Peyer's patch (tissue), 4 donors: ENCODE data around the gene MYLK. TPM values are rescaled to one million over a fixed set of nuclear protein-coding genes. Genes with fewer than 3 reads are reported as not detected.

ENCODE experiments used
- DNase-seq, 3 donors: peaks; one replicate each; pipeline ENCODE4 v3.0.0-alpha.2; 2017 to 2019
- H3K27ac ChIP-seq, 4 donors: fragments of 200-600 bp; sonication (generic); one replicate each; pipeline ENCODE4 v1.5.1; 2016 to 2019
- H3K27me3 ChIP-seq, 2 donors: fragments of 200-600 bp; sonication (generic); one replicate each; pipeline ENCODE4 v1.5.1; 2019
- H3K36me3 ChIP-seq, 3 donors: fragments of 200-600 bp; sonication (generic); one replicate each; pipeline ENCODE4 v1.5.1; 2016 to 2019
- H3K4me1 ChIP-seq, 4 donors: fragments of 200-600 bp; sonication (generic); one replicate each; pipeline ENCODE4 v1.5.1; 2016 to 2019
- H3K4me3 ChIP-seq, 4 donors: fragments of 200-600 bp; sonication (generic); 1 replicate in 3 of 4; 2 replicates in 1 of 4; pipeline ENCODE4 v1.5.1; 2016 to 2019; ENCODE audit warnings: mild to moderate bottlenecking in 1 of 4
- H3K9me3 ChIP-seq, 4 donors: fragments of 200-600 bp; sonication (generic); one replicate each; pipeline ENCODE4 v1.5.1; 2016 to 2019; ENCODE audit warnings: mild to moderate bottlenecking in 1 of 4
- CTCF ChIP-seq, 6 experiments: fragments of 450-650 bp in 4 of 6; fragments of 200-600 bp in 2 of 6; sonication (generic) in 1 of 6; IDR thresholded peaks; one replicate each; pipeline ENCODE4 v1.5.1; 2017 to 2019; ENCODE audit warnings: antibody characterized with exemption in 6 of 6, mild to moderate bottlenecking in 3 of 6, moderate library complexity in 1 of 6
- POLR2A ChIP-seq, 2 donors: fragments of 450-650 bp; IDR thresholded peaks; one replicate each; pipeline ENCODE4 v1.5.1; 2017; ENCODE audit warnings: antibody characterized with exemption in 2 of 2, mild to moderate bottlenecking in 2 of 2, moderate library complexity in 2 of 2
- total RNA-seq, 4 donors: library from RNA; depleted of rRNA; stranded (reverse); fragments of >200 nt; gene quantifications; one replicate each; pipeline ENCODE4 v1.1.0, GENCODE V29; 2016

Gene MYLK
- total RNA-seq, 4 donors from 2014 or later: 81.3 to 117 (median 94.1) TPM

GRCh38 chr3:123657111-123657510, 227.0 kb downstream of the MYLK start:
- Histone ChIP-seq H3K4me3 (peak overlapping the region in 1 of 4 donors; percentile 10), H3K27ac (peak overlapping the region; percentile 31 to 83 (median 58)), H3K27me3 (no peaks in the 10 kb centered on the region), H3K36me3 (no peaks in the 10 kb centered on the region), H3K9me3 (no peaks in the 10 kb centered on the region), H3K4me1 (peaks cover 0 to 74% (median 5%) of the 10 kb centered on the region in 4 donors)
- no peak for DNase-seq
- TF ChIP-seq POLR2A (IDR thresholded peaks at IDR 0.05) (no peak), CTCF (IDR thresholded peaks at IDR 0.05) (no peak)

- no peak for DNase-seq
- peak overlapping the region in 3 of 4 donors; percentile 39 to 83 (median 78) for H3K27ac ChIP-seq
- no peaks in the 10 kb centered on the region for H3K27me3 ChIP-seq
- peaks cover 0 to 69% (median 5%) of the 10 kb centered on the region in 4 donors for H3K4me1 ChIP-seq
- no peak overlapping the region for H3K4me3 ChIP-seq
- no peaks in the 10 kb centered on the region for H3K9me3 ChIP-seq
- TF ChIP-seq CTCF (IDR thresholded peaks at IDR 0.05) (peak in 2 of 6 experiments; percentile 16 to 18), POLR2A (IDR thresholded peaks at IDR 0.05) (no peak)
- peaks cover 0 to 4% (median 0%) of the 10 kb centered on the region in 3 donors for H3K36me3 ChIP-seq
Observed at GRCh38 chr3:123656691-123657090, 227.4 kb downstream of the MYLK start.

- no peak for DNase-seq
- Histone ChIP-seq H3K27me3 (no peaks in the 10 kb centered on the region), H3K36me3 (peaks cover 0 to 8% (median 0%) of the 10 kb centered on the region in 3 donors), H3K27ac (peak overlapping the region in 3 of 4 donors; percentile 39 to 83 (median 78)), H3K4me1 (peaks cover 0 to 65% (median 5%) of the 10 kb centered on the region in 4 donors), H3K9me3 (no peaks in the 10 kb centered on the region), H3K4me3 (no peak overlapping the region)
- no peak for TF ChIP-seq CTCF (IDR thresholded peaks at IDR 0.05)
- TF ChIP-seq POLR2A (IDR thresholded peaks at IDR 0.05): no peak
Observed at GRCh38 chr3:123656274-123656673, 227.9 kb downstream of the MYLK start.

GRCh38 chr3:123655400-123655799, 228.7 kb downstream of the MYLK start:
- H3K4me3 ChIP-seq: no peak overlapping the region

GRCh38 chr3:123653221-123653682, 230.9 kb downstream of the MYLK start:
- H3K9me3 ChIP-seq: no peaks in the 10 kb centered on the region
- H3K27me3 ChIP-seq: no peaks in the 10 kb centered on the region
- TF ChIP-seq POLR2A (IDR thresholded peaks at IDR 0.05) (peak in 1 of 2 donors; percentile 30), CTCF (IDR thresholded peaks at IDR 0.05) (no peak)
- peaks cover 0 to 35% (median 5%) of the 10 kb centered on the region in 4 donors for H3K4me1 ChIP-seq
- H3K27ac ChIP-seq: peak overlapping the region; percentile 3 to 81 (median 68)
- H3K4me3 ChIP-seq: no peak overlapping the region
- DNase-seq: peak in 2 of 3 donors; percentile 66 to 74
- peaks cover 0 to 33% (median 0%) of the 10 kb centered on the region in 3 donors for H3K36me3 ChIP-seq

More at GRCh38 chr3:123655400-123655799, 228.7 kb downstream of the MYLK start:
- peaks cover 0 to 57% (median 5%) of the 10 kb centered on the region in 4 donors for H3K4me1 ChIP-seq
- no peaks in the 10 kb centered on the region for H3K27me3 ChIP-seq
- H3K9me3 ChIP-seq: no peaks in the 10 kb centered on the region
- no peak for DNase-seq
- H3K27ac ChIP-seq: peak overlapping the region in 2 of 4 donors; percentile 16 to 78
- H3K36me3 ChIP-seq: peaks cover 0 to 16% (median 0%) of the 10 kb centered on the region in 3 donors
- no peak for TF ChIP-seq POLR2A (IDR thresholded peaks at IDR 0.05)
- no peak for TF ChIP-seq CTCF (IDR thresholded peaks at IDR 0.05)
